HG02970 (cell line): ENCODE results near the gene CENPB.

Source experiments
- ATAC-seq: cut with Tn5 transposase; IDR thresholded peaks from one replicate; pipeline ENCODE4 v1.9.1; 2021; ENCODE audit warnings: mild to moderate bottlenecking, moderate library complexity, moderate number of reproducible peaks; ENCODE audit not compliant: unreplicated experiment, low FRiP score

The CENPB gene

DNA sequence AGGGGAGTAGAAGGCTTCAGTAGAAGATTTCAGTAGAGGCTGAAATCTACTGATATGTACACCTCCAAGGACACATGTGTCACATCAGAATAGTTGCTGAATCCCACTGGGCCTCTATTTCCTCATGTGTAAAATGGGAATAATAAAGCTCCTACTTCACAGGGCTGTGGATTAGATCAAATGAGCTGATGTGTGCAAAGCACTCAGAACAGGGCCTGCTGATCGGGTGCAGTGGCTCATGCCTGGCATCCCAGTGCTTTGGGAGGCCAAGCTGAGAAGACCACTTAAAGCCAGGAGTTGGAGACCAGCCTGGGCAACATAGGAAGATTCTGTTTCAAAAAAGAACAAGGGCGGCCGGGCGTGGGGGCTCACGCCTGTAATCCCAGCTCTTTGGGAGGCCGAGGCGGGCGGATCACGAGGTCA is 25.7 kb upstream of the CENPB start:
- no peak for ATAC-seq

- no peak for ATAC-seq
Observed at GRCh38 chr20:3811467-3812258, 25.1 kb upstream of the CENPB start.

DNA sequence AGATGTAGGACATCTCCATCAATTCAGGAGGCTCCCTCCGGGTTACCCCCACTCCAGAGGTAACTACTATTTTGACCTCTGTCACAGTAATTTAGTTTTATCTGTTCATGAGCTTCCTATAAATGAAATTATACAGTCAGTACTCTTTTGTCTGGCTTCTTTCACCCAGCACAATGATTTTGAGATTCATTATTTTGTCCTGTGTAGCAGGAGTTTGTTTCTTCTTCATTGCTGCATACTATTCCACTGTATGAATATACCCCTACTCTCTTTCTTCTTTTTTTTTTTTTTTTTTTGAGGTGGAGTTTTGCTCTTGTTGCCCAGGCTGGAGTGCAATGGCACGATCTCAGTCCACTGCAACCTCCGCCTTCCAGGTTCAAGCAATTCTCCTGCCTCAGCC is 22.0 kb upstream of the CENPB start:
- ATAC-seq, result no peak

GRCh38 chr20:3804781-3805180 is 18.2 kb upstream of the CENPB start:
- ATAC-seq, result no peak

DNA sequence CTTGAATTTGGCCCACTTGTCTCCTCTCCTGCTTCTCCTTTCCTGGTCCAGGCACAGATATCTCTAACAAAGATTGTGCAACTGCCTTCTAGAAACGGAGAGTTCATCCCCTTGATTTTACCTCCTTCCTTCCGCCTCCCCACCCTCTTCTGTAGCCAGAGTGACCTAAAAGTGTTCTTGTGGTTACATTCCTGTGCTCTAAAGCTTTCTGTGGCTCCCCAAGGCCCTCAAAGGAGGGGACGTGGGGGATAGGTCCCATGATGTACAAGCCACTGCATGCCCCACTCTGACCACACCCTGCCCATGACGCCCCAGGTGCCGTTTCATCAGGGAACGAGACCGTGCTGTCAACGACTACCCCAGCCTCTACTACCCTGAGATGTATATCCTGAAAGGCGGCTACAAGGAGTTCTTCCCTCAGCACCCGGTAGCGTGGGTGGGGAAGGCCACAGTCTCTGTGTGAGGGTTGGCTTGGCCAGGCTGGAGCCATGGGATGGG is 17.8 kb upstream of the CENPB start:
- no peak for ATAC-seq

GRCh38 chr20:3803854-3804253 is 17.3 kb upstream of the CENPB start:
- no peak for ATAC-seq

DNA sequence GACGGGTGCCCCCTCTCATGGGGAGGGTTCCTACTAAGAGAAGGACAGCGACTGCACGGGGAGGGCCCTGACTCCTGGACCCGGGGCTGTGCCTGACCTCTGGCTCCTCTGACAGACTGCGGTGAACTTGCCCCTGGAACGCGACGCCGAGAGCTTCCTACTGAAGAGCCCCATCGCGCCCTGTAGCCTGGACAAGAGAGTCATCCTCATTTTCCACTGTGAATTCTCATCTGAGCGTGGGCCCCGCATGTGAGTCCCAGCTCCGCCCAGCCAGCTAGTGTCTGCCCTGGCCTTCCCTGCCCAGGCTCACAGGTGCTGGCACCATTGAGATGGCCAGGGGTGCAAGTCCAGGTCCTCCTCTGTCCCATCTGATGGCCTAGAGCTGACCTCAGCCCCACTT is 16.7 kb upstream of the CENPB start:
- no peak for ATAC-seq

DNA sequence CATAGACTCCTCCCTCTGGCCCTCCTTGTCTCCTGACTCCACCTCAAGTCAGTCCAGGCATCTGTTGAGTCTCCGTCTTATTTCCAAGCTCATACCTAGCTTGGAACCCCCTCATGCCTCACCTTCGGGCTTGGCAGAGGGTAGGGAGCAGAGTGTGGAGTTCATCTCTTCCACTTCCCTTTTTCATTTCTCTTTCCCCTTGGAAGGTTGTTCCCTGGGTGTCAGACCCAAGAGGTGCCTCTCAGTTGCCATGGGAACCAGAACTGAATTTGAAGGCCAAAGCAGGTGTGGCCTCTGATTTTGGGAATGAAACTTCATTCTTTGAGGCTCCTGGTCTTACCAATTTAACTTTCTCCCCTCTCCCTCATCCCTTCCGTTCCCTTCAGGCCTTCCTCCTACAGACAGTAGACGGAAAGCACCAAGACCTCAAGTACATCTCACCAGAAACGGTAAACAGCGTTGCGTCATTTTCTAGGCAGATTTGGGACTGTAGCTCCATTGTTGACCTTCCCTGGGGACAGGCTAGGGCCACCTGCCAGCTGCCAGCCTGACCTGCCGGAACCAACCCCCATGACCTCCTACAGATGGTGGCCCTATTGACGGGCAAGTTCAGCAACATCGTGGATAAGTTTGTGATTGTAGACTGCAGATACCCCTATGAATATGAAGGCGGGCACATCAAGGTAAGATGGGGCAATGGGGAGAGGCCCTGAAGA is 16.1 kb upstream of the CENPB start:
- no peak for ATAC-seq

DNA sequence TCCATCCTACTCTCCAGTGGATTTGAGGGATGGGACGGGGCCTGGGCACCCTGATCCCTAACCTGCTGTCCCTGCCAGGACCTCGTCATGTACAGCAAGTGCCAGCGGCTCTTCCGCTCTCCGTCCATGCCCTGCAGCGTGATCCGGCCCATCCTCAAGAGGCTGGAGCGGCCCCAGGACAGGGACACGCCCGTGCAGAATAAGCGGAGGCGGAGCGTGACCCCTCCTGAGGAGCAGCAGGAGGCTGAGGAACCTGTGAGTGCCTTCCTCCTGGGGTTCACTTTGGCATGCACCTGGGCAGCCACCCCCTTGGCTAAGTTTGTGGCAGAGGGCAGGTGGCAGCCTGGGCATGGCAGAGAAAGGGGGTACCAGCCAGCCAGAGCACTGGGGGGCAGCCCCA is 15.3 kb upstream of the CENPB start:
- ATAC-seq, result no peak

DNA sequence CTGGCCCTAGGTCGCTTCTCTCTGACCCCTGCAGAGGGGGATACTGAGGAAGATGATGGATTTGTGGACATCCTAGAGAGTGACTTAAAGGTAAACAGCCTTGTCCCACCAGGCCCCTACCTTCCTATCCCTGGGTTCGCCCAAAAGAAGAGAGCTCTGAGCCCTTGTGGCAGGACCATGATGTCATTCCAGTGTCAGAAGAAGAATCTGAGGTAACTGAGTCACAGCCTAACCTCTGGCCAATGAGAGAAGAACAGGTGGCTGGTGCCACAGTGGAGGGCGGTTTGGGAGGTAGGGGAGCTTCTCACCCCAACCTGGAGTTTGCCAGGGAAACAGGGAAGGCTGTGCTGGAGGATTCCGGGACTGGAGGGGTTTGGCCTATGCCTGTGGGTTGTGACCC is 14.8 kb upstream of the CENPB start:
- no peak for ATAC-seq

DNA sequence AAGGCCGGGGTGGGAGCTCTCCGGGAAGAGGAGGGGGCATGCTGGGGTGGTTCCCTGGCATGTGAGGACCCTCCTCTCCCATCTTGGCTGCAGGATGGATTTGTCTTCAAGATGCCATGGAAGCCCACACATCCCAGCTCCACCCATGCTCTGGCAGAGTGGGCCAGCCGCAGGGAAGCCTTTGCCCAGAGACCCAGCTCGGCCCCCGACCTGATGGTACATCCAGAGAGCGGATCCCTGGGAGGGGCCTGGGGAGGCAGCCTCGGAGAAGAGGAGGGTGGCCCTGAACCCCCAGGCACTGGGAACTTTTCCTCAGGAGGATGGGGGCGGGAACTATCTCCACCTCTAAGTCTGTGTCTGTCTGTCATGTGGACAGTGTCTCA is 14.3 kb upstream of the CENPB start:
- no peak for ATAC-seq

DNA sequence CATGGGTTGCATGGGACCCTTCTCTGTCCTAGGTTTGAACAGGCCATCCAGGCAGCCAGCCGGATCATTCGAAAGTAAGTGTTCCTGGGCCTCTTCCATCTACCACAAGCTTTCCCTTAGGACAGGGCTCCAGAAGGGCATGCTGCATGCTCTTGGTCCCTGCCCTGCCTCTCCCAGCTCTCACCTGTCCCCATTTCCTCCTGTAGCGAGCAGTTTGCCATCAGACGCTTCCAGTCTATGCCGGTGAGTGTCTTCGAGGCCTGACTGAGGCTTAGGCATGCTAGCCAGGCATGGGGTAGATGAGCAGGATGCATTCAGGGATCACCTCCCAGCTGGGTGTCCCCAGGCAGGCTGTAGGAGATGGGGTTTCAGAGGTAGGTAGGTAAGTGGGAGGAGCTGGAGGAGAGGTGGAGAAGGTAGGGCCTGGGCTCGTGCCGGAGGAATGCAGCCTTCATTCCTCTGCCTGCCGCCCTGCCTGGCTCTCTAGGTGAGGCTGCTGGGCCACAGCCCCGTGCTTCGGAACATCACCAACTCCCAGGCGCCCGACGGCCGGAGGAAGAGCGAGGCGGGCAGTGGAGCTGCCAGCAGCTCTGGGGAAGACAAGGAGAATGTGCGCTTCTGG is 13.8 kb upstream of the CENPB start:
- ATAC-seq, result no peak

GRCh38 chr20:3798908-3799248 is 12.3 kb upstream of the CENPB start:
- ATAC-seq, result no peak

DNA sequence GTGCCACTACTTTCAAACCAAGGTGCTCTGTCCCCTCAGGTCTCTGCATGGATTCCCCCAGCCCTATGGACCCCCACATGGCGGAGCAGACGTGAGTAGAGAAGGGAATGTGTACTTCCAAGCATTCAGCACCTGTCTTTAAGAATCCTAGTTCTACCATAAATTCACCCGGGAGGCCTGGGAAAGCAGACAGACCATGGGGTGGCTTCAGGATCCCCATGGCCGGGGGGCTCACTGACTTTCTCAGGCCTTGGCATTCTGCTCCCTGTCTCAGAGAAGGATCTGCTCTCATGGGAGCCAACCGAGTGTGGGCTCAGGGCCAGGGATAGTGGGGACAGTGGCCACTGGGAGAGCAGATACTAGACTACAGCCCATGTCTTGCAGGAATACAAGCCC is 11.8 kb upstream of the CENPB start:
- ATAC-seq, result no peak

GRCh38 chr20:3797592-3798372 is 11.2 kb upstream of the CENPB start:
- ATAC-seq, result no peak

- no peak for ATAC-seq
Observed at GRCh38 chr20:3797226-3797545, 10.6 kb upstream of the CENPB start.

DNA sequence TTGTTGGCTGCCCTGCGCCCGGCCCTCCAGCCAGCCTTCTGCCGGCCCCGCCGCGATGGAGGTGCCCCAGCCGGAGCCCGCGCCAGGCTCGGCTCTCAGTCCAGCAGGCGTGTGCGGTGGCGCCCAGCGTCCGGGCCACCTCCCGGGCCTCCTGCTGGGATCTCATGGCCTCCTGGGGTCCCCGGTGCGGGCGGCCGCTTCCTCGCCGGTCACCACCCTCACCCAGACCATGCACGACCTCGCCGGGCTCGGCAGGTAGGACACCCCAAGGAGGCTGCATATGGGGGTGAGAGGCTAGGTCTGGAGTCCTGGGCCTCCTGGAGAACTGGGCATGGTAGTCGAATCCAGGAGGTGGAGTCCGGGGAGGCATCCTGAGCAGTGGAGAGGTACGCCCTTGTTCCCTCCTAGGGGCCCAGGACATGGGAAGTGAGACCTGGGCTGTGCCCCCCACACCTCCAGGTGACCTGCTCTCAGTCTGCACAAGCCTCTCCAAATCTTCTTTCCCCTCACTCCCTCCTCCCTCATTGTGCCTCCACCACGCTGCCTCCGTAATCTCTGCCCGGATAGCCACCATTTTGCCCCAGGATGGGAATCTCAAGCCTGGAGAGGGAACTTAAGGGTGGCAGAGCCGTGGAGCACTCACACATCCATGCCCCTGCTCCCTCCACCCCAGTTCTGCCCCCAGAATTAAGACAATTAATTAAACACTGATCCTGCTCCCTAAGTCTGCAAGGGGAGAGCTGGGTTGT is 10.1 kb upstream of the CENPB start:
- peak; percentile 6 for ATAC-seq

DNA sequence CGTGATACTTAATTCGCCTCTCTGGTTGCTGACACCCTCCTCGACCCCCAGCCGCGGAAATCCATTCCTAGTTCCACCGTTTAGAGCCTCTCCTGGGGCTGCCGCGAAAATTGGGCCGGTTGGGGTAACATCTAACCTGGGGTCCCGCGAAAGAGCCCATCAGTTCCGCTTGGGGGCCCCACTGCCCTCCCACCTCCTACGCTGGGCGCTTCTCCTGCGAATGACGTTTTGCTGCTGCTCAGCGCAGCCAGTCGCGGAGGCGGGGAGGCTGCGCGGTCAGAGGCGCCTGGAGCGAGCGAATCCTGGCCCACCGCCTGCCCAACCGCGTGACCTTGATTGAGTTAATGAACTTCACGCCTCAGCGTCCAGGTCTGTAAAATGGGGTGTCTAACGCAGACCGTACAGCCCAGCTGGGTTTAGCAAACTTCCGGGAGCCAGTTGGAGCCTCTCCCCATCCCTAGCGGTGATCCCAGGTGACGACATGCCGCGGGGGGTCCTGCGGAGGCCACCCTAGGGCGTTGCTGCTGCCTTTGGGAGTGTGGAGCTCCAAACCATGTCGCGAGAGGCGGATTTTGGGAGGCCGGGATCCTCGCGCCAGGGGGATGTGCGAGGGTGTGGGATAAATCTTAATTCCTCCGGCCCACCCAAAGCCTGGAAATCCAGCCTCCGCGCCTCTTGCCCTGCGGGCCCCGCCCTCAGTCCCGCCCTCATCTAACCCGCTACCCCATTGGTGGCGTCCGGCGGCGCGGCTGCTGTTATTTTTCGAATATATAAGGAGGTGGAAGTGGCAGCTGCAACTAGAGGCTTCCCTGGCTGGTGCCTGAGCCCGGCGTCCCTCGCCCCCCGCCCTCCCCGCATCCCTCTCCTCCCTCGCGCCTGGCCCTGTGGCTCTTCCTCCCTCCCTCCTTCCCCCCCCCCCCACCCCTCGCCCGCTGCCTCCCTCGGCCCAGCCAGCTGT is 9.2 kb upstream of the CENPB start, which contains the start of gene CDC25B:
Gene CDC25B (plus strand): TSS at position 800 of the 958 bp plus-strand sequence. CDS start 222 bp downstream, outside the sequence.
- ATAC-seq, result peak; percentile 50
